Erythroblast (primary cell): ENCODE data around the gene CYP46A1.
A peak's percentile ranks its signal among the peaks of the same experiment; 100 is the strongest.
"Not testable (repeated sequence)": the region's sequence is repeated elsewhere in the genome, so short reads cannot be mapped to it uniquely, and the experiment has no call there.

ENCODE experiments used
- DNase-seq, 2 experiments: peaks; one replicate each; lab custom pipeline; 2025; lab: John Stamatoyannopoulos, UW
- GATA1 ChIP-seq: IDR thresholded peaks from 2 replicates; pipeline ENCODE4 v1.6.1; 2011; ENCODE audit warnings: low read depth, mild to moderate bottlenecking, control low read depth, low read length, moderate library complexity
- POLR2A ChIP-seq: IDR thresholded peaks from 2 replicates; pipeline ENCODE4 v1.6.1; 2011; ENCODE audit warnings: mild to moderate bottlenecking, low read length

The CYP46A1 gene

DNA sequence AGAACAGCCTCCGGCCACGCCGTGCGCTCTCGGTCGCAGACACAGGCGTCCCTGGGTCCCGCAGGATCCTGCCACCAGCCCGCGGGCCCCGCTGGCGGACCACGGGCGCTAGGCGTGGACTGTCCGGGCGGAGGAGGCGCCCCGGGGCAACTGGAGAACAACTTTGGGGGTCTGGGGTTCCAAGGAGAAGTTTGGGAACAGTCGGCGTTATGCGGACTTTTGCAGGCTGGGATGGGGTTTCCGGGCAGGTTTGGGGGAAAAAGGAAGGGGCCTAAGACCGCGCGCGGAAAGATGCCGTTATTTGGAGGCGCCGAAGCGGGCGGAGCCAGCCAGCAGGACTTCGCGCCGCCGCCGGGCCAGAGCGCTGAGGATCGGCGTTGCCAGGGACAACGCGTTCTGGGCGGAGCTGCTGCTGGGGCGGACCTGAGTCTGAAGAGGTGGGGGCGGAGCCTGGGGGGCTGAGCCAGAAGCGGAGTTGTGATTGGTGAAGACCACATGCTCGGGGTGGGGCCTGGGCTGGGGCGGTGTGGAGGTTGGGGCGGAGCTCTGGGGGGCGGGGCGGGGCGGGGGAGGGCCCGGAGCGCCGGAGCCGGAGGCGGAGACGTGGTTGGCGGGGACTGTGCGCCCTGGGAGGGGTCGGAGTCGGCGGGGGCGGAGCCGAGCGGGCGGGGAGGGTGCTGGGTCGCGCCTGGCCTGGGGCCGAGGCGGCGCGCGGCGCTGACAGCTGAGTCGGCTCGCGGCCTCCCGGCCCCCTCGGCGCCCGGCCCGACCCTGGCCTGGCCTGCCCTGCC lies at the start of gene CYP46A1:
CYP46A1 (plus strand) TSS at position 680 of the 791 bp plus-strand sequence. CDS start 120 bp downstream, outside the sequence.
- DNase-seq = peak; percentile 99 to 100
- no peak for TF ChIP-seq GATA1
- peak; percentile 48 for TF ChIP-seq POLR2A

DNA sequence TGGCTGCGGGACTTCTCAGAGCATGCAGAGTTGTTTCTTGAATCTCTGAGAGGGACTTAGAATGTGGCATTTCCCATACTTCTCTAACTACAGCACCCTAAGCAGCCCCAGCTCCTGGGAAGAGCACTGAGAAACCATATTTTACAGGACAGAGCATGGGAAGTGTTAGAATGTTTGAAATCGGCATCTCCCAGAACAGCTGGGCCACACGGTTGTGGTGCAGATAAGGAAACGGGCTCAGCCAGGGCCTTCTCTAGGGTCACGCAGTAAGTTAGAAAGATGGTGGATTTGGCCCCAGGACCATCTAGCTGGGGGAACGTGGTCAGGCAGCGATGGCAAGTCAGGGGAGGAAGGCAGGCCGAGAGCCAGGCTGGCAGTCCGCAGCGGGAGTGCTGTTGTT lies 49.7 kb upstream of the CYP46A1 start:
- no peak for TF ChIP-seq POLR2A
- no peak for TF ChIP-seq GATA1
- DNase-seq = no peak

DNA sequence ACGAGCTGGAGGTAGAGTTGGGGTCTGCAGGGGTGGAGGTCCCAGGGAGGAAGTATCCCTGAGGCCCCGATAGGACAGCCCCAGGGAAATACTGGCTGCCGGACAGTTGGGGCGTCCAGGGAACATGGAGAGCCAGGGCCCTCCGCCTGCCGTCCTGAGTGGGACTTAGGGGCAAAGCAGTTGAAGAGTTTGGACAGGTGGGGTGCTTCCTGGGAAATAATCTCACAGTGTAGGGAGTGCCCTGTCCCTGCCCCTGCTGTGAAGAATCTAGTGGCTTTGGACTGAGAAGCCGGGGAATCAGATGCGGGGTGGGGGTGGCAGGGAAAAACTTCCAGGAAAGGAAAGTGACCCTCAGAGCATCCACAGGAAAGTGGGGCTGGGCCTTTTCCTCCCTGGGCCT lies 49.0 kb upstream of the CYP46A1 start:
- DNase-seq = no peak
- no peak for TF ChIP-seq GATA1
- TF ChIP-seq POLR2A = no peak

DNA sequence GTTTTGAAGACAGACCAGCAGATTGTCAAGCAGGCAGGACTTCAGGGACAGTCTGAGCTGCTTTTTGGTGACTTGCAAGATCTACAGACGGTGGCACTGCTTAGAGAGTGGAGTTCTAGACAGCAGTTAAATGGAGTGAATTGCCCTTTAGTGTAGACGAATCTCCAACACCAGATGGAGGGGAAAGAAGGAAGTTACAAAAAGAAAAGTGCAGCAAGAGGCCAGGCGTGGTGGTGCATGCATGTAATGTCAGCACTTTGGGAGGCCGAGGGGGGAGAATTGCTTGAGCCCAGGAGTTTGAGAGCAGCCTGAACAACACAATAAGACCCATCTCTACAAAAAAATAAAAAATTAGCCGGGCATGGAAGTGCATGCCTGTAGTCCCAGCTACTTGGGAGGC lies 47.6 kb upstream of the CYP46A1 start:
- TF ChIP-seq GATA1 = no peak
- DNase-seq = no peak

DNA sequence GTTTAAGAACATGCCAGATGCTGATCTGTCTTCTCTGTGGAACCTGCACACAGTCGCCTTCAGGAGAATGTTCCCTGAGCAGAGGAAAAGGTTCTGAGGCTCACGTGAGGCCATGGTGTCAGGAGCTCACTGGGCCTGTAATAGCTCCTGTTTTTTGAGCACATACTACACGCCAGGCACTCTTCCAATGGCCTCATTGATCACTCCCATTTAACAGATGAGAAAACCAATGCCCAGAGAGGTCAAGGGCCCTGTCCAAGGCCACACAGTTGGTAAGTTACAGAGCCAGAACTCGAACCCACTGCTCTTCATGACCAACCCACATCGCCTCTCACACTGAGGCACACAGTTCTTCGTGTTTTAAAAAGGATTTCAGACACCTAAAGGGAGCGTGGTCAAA lies 46.5 kb upstream of the CYP46A1 start:
- TF ChIP-seq POLR2A = no peak
- no peak for TF ChIP-seq GATA1

DNA sequence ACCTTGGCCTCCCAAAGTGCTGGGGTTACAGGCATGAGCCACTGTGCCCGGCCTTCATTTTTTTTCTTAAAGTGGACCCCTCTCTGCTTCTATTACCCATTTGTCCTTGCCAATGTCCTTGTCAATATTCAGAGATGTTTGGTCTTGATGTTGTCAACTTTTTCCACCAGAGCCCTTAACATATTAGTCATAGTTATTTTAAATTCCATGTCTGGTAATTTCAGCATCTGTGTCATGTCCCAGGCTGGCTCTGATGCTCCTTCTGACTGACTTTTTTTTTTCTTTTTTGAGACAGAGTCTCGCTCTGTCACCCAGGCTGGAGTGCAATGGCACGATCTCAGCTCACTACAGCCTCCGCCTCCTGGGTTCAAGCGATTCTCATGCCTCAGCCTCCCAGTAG lies 41.3 kb upstream of the CYP46A1 start:
- not testable (repeated sequence) for DNase-seq

More for the DNA sequence above, 46.5 kb upstream of the CYP46A1 start:
- DNase-seq = no peak

DNA sequence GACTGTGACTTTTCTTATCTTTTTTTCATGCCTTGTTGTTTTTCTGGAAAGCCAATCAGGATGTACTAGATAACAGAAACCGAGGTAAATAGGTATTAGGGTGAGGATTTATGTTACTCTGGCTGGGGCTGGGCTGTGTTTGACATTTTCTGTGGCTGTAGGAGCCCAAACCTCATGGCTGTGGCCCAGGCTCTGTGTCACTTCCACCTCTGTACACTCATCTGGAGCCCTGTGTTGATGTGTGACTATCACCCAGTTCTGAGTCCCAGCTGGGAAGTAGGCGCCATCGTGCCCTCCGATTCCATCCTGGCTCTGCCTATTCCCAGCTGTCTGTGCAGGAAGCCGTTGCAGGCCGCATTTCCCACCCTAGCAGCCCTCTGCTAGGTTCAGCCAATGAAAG lies 40.8 kb upstream of the CYP46A1 start:
- TF ChIP-seq GATA1 = no peak
- TF ChIP-seq POLR2A = no peak
- DNase-seq = no peak

DNA sequence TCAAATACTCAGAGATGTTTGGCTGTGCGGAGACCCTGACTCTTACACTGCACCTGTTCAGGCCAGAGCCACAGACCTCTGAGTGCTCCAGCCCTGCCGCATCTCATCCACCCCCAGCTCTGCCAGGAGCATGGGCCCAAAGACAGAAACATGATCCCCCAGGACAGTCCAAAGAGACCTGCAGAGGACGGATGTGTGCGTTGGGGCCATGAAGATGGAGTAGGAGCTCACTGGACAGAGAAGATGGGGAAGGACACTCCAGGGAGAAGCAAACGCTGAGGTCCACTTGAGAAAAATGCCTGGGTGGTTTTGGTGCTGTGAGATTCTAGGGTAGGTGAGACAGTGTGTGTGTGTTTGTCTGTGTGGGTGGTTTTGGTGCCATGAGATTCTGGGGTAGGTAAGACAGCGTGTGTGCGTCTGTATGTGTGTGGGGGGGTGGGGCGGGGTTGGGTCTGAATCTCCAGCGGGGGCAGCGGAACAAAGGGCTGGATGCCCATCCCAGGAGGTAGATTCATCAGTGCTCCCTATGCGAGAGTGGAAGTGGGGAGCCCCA lies 40.0 kb upstream of the CYP46A1 start:
- no peak for TF ChIP-seq GATA1
- no peak for TF ChIP-seq POLR2A
- no peak for DNase-seq

DNA sequence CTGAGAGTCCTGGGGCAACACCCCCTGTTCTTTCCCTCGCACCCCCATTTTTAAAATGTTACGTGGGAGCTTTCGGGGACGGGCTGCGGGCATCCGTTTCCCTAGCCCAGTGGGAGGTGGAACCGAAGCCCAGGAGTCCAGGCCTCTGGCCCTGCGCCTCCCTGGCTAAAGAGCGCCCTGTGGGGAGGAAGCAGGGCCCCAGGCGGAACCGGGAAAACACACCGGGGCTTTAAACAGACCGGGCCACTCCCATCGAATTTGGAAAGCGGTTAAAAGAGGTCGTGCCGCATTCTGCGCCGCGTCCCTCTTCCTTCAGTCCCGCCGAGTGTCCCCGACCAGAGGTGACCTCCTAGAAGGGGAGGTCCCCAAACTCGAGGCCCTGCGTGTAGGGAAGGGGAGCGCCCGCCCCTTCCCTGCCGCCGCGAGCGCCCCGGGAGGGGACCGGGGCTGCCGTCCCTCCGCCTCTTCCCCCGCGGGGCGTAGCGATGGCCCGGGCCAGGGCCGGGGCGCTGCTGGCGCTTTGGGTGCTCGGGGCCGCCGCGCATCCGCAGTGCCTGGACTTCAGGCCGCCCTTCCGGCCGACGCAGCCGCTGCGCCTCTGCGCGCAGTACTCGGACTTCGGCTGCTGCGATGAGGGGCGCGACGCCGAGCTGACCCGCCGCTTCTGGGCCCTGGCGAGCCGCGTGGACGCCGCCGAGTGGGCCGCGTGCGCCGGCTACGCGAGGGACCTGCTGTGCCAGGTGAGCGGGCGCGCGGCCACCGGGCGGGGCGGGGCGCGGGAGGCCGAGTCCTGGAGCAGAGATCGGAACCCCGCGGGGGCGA lies 39.2 kb upstream of the CYP46A1 start, which contains the start of gene HHIPL1:
HHIPL1 (plus strand) TSS at position 407 of the 822 bp plus-strand sequence; CDS start at position 486, 79 bp downstream.
- no peak for DNase-seq
- TF ChIP-seq GATA1 (no peak), POLR2A (no peak)

DNA sequence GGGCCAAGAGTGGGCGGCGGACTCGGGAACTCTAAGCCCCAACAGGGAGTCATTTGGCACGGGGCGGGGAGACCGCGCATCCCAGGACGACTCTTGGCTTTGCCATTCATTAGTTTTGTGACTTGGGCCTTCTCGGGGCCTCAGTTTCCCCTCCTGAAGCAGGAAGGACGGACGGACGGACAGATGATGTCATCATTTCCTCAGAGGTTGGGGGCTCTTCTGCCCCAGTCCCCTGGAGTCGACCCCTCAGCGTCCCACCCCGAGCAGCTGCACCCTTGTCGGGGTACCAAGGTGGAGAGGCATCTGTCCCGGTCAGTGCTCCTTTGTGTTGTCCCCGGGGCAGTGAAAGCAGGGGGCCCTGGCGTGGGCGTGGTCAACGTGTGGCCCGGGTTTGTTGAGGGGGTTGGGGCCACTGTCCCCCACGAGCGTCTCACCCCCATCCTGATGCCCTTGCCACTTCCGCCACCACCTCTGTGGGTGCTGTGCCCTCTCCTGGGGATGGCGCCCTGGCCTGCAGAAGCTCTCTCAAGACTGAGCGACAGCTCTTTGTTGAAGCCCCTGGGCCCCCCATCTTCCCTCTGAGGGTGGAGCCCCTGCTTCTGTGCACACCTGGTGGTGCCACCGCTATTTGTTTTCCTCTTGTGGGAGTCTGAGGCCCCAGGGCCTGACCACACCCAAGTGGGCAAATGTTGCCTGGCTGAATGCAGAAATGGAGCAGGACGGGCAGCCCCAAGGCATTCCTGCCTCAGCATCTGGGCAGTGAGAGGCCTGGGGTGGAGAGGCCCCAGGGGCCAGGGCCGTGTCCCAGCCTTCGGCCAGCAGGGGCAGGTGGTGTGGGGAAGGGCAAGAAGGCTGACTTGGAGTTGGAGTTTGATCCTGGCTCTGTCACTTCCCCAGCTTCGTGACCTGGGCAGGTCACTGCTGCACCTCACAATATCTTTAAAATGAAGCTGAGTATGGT lies 38.3 kb upstream of the CYP46A1 start:
- DNase-seq = no peak
- TF ChIP-seq GATA1 (no peak), POLR2A (no peak)

DNA sequence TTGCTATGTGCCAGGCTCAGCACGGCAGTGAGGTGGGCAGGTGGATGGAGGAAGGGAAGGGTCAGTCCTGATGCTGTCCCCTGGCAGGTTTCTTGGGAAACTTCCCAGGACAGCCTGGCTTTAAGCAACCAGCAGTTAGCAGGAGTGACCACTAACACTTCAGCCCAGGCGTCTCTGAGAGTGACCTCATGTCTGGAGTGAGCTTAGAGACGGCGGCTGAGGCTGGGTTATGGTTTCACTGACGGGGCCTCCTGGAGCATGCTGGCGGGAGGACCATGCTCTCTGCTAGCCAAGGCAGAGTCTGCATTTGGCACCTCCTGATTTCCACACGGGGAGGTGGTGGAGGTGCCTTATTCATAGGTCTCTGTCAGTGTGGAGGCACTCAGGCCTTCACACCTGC lies 36.7 kb upstream of the CYP46A1 start:
- no peak for DNase-seq
- no peak for TF ChIP-seq GATA1
- no peak for TF ChIP-seq POLR2A

DNA sequence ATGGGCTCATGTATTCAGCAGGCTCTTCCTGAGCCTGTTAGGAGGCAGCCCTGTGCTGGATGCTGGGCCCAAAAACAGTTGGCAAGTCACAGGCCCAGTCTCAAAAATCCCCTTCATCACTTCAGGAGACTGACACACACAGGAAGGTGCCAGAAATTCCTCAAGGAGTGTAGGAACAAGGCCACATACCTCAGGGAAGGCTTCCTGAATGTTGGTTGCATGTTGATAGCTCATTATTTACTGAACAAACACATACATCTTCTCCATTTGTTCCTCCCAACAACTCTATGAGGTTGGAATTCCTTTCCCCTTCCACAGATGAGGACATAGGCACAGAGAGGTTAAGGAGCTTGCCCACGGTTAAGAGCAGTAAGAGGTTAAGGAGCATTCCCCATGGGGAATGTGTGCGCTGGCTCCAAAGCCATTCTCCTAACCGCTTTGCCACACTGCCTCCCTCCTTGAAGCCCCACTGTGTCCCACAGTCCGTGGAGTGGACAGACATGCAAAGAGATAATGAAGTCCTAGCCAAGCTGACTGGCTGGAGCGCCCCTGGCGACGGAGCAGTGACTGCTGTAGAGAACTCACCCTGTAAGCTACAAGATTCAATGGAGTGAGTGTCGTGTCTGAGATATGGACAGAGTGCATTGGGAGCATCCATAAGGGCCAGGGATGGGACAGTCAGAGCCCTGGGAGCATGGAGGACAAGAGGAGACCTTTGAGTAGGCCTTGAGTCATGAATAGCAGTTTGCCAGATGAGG lies 35.9 kb upstream of the CYP46A1 start:
- no peak for DNase-seq

More for the DNA sequence above, 35.9 kb upstream of the CYP46A1 start:
- TF ChIP-seq GATA1 = no peak
- TF ChIP-seq POLR2A = no peak
